Epithelial cell of esophagus (primary cell): ENCODE data around the gene B3GAT1.

ENCODE experiments used
- DNase-seq: peaks from one replicate; pipeline ENCODE4 v3.0.0; 2010; ENCODE audit warnings: low read depth
- H3K4me3 ChIP-seq: 2 replicates; pipeline ENCODE4 v1.5.1; 2011; ENCODE audit warnings: mild to moderate bottlenecking, low read length, control low read depth
- CTCF ChIP-seq: IDR thresholded peaks from 2 replicates; pipeline ENCODE4 v1.5.1; 2011; ENCODE audit warnings: low read depth, mild to moderate bottlenecking, low read length, control low read depth, inconsistent platforms; ENCODE audit not compliant: insufficient read depth; ENCODE audit errors: missing control alignments

Gene B3GAT1

DNA sequence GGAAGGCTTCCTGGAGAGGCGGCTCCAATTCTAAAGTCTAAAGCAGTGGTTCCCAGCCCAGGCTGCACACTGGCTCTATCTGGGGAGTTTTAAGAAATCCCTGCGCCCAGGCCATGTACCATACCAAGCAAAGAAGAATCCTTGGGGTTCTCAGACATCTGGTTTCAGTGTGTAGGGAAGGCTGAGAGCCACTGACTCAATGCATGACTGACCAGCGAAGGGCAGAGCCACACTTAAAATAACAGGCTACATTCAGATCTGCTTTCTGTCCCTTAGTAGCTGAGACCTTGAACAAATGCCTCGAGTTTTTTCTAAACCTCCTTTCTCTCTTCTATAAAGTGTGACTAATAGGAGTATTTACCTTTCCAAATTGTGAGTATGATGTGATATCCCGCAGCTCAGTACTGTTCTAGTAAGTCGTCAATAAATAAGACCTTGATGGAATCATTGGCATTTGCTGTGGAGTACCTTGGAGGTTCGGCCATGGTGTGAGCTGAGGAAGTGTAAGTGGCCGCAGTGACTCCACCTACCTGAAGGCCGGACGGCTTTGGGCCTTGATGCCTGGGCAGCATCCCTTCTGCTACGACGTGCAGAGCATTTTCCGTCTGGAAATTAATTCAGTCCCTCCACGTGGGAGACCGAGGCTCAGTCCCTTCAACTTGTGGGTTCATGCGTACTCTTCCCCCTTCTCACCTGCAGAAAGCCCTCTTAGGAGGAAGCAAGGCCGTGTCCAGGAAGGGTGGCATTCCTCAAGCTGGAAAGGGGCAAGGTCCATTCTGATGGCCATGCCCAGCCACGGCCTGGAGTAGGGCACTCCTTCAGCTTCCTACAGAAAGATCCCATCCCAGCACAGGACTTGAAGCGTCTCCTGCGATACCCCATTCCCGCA is 55.1 kb downstream of the B3GAT1 start:
- no peak for DNase-seq
- no peak for TF ChIP-seq CTCF
- H3K4me3 ChIP-seq: no peak overlapping the region

DNA sequence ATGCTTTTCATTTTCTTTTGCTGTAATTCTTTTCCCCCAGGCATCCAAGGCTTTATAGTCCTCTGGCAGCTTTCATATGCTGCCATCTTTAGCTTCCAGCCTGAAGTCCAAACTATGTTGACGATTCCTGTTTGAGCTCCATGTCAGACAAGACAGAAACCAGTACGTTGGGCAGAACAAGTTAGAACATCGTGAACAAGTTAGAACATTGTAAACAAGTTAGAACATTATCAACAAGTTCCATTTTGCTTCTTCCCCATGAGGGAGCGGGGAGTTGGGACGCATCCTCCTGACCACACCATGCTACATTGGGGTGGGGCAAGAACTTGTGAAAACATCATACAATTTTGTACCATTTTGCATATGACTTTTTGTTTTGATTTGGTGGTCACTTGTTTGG is 56.4 kb downstream of the B3GAT1 start:
- DNase-seq: peak; percentile 67
- TF ChIP-seq CTCF: no peak

GRCh38 chr11:134355136-134355535 is 56.9 kb downstream of the B3GAT1 start:
- no peak for TF ChIP-seq CTCF
- DNase-seq: no peak
- H3K4me3 ChIP-seq: no peak overlapping the region

More for the DNA sequence above, 56.4 kb downstream of the B3GAT1 start:
- H3K4me3 ChIP-seq: no peak overlapping the region

GRCh38 chr11:134352111-134352510 is 59.9 kb downstream of the B3GAT1 start:
- DNase-seq: no peak
- no peak for TF ChIP-seq CTCF
- no peak overlapping the region for H3K4me3 ChIP-seq

DNA sequence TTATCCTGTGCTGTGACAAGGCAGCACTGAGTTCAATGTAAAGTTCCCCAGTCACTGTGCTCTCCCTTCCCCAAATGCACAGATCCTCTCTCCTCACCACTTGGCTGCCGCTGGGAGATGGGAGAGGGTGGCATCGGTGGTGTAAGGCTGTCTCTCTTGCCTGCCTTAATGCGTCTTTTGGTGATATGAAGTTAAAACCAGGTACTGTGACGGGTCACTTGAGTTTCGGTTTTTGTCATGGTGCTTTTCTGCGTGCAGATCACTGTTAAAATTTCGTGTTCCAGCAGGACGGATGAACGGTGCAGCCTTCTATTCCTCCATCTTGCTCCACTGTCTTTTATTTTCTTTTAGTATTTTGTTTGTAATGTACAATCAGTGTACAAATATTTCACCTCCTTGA is 61.7 kb downstream of the B3GAT1 start:
- no peak overlapping the region for H3K4me3 ChIP-seq
- DNase-seq: no peak
- TF ChIP-seq CTCF: no peak

- DNase-seq: no peak
- TF ChIP-seq CTCF: no peak
- no peak overlapping the region for H3K4me3 ChIP-seq
Measured at GRCh38 chr11:134349802-134350355, 62.2 kb downstream of the B3GAT1 start.
